K562 (cell line): ENCODE measurements around the gene RGS12.

Experiments used
- CTCF ChIP-seq, 3 experiments: IDR thresholded peaks in 2 of 3; conservative IDR thresholded peaks in 1 of 3; 2 replicates each; pipeline ENCODE4 v1.5.1; 2011 to 2012; ENCODE audit warnings: low read length in 3 of 3, mild to moderate bottlenecking in 3 of 3, control low read depth in 2 of 3, improper control_type of control experiment in 1 of 3, inconsistent platforms in 1 of 3, low read depth in 1 of 3, mixed read lengths in 1 of 3, moderate library complexity in 1 of 3; ENCODE audit not compliant: insufficient read depth in 2 of 3
- GABPA ChIP-seq: fragments of 200-800 bp; sonication (Bioruptor generic); conservative IDR thresholded peaks from 2 replicates; pipeline ENCODE4 v1.6.1; 2016; ENCODE audit warnings: low read depth, missing genetic modification characterization, missing compliant biosample characterization
- HDGF ChIP-seq: fragments of 450-650 bp; IDR thresholded peaks from 2 replicates; pipeline ENCODE4 v1.6.1; 2016
- POLR2AphosphoS5 ChIP-seq: IDR thresholded peaks from 2 replicates; pipeline ENCODE4 v1.6.1; 2011; ENCODE audit warnings: mild to moderate bottlenecking, low read depth, low read length, moderate library complexity; ENCODE audit not compliant: control insufficient read depth, insufficient read depth
- SMAD1 ChIP-seq: fragments of 150-350 bp; IDR thresholded peaks from 2 replicates; pipeline ENCODE4 v1.6.1; 2014; ENCODE audit warnings: low read length, low read depth; ENCODE audit not compliant: partially characterized antibody
- SREBF1 ChIP-seq: fragments of 150-350 bp; IDR thresholded peaks from 2 replicates; pipeline ENCODE4 v1.6.1; 2014; ENCODE audit warnings: antibody characterized with exemption, low read depth, low read length, borderline replicate concordance
- YY1 ChIP-seq, 3 experiments: IDR thresholded peaks; 2 replicates each; pipeline ENCODE4 v1.6.1; 2011; ENCODE audit warnings: low read length in 2 of 3, mild to moderate bottlenecking in 2 of 3, moderate library complexity in 2 of 3, borderline replicate concordance in 1 of 3, control low read depth in 1 of 3, low read depth in 1 of 3; ENCODE audit not compliant: insufficient read depth in 3 of 3, insufficient replicate concordance in 2 of 3, control insufficient read depth in 1 of 3, insufficient read length in 1 of 3; ENCODE audit errors: extremely low read depth in 1 of 3
- ZNF184 ChIP-seq: sonication (generic); formaldehyde crosslinking; IDR thresholded peaks from 2 replicates; pipeline ENCODE4 v1.5.0; 2020; ENCODE audit warnings: missing genetic modification reagents
- ZNF696 ChIP-seq: fragments of 250-450 bp; sonication (Bioruptor Pico); conservative IDR thresholded peaks from 2 replicates; pipeline ENCODE4 v1.4.0; 2020; ENCODE audit warnings: mild to moderate bottlenecking, moderate library complexity
- ZNF79 ChIP-seq: fragments of 250-450 bp; sonication (Bioruptor Pico); IDR thresholded peaks from 2 replicates; pipeline ENCODE4 v1.4.0; 2020; ENCODE audit warnings: low read depth, mild to moderate bottlenecking, moderate library complexity

- TF ChIP-seq YY1 (IDR thresholded peaks at IDR 0.05; ENCODE audit: borderline replicate concordance in 1 of 3, control insufficient read depth in 1 of 3, extremely low read depth in 1 of 3, insufficient read depth in 3 of 3, insufficient read length in 1 of 3, insufficient replicate concordance in 2 of 3, low read depth in 1 of 3, low read length in 2 of 3), result no peak
- TF ChIP-seq CTCF (IDR thresholded peaks at IDR 0.05 in 2 of 3, conservative IDR thresholded peaks at IDR 0.05 in 1 of 3; ENCODE audit: insufficient read depth in 2 of 3, low read depth in 1 of 3, low read length in 3 of 3), result no peak
- no peak for TF ChIP-seq ZNF79 (CRISPR knock-in tag)
- no peak for TF ChIP-seq ZNF184 (CRISPR knock-in tag)
- TF ChIP-seq GABPA (tag), result no peak
- no peak for TF ChIP-seq HDGF
- no peak for TF ChIP-seq SMAD1
- no peak for TF ChIP-seq SREBF1
- TF ChIP-seq ZNF696 (CRISPR knock-in tag), result no peak
- no peak for TF ChIP-seq POLR2AphosphoS5
These were observed 21.7 kb upstream of the RGS12 start for GRCh38 chr4:3271131-3271530.
